Esophagus squamous epithelium (tissue), 4 donors: Measurements from ENCODE around the gene ZNF516.

Experiments
- POLR2A ChIP-seq, 4 donors: fragments of 450-650 bp; IDR thresholded peaks; one replicate each; pipeline ENCODE4 v1.6.1; 2017; ENCODE audit warnings: antibody characterized with exemption in 4 of 4, mild to moderate bottlenecking in 4 of 4, moderate library complexity in 3 of 4
- TF ChIP-seq, protein P1 (sequence below), 6 experiments: fragments of 450-650 bp in 4 of 6; fragments of 200-600 bp in 2 of 6; sonication (generic) in 2 of 6; IDR thresholded peaks; one replicate each; pipeline ENCODE4 v1.5.1; 2016 to 2019; ENCODE audit warnings: antibody characterized with exemption in 6 of 6, mild to moderate bottlenecking in 4 of 6, moderate library complexity in 4 of 6

GRCh38 chr18:76524900-76525698, 30.1 kb upstream of the ZNF516 start:
- TF ChIP-seq, protein P1, sequence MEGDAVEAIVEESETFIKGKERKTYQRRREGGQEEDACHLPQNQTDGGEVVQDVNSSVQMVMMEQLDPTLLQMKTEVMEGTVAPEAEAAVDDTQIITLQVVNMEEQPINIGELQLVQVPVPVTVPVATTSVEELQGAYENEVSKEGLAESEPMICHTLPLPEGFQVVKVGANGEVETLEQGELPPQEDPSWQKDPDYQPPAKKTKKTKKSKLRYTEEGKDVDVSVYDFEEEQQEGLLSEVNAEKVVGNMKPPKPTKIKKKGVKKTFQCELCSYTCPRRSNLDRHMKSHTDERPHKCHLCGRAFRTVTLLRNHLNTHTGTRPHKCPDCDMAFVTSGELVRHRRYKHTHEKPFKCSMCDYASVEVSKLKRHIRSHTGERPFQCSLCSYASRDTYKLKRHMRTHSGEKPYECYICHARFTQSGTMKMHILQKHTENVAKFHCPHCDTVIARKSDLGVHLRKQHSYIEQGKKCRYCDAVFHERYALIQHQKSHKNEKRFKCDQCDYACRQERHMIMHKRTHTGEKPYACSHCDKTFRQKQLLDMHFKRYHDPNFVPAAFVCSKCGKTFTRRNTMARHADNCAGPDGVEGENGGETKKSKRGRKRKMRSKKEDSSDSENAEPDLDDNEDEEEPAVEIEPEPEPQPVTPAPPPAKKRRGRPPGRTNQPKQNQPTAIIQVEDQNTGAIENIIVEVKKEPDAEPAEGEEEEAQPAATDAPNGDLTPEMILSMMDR (IDR thresholded peaks at IDR 0.05), result no peak
- no peak for TF ChIP-seq POLR2A (IDR thresholded peaks at IDR 0.05)
